ENCODE measurements around the gene NINJ1. TPM values are rescaled to one million over a fixed set of nuclear protein-coding genes. Genes with fewer than 3 reads are reported as not detected.

The NINJ1 gene
- total and polyA plus RNA-seq, 2 of the 8 experiments (the other 6 are each of a cell fraction or from before 2014, with no cell fraction given): 28.2 to 65.6 TPM

- Histone ChIP-seq H3K27me3 (replicated peaks in 1 of 4; ENCODE audit: control insufficient read depth in 3 of 4, extremely low read depth in 1 of 4, insufficient read depth in 3 of 4, low read length in 3 of 4) (no peaks in the 10 kb centered on the region; a peak in 1 of 7 replicates), H3K18ac (ENCODE audit: extremely low read depth, low read length) (no peak overlapping the region; the same call in 1 of the 2 replicates), H4K20me1 (replicated peaks in 1 of 2; ENCODE audit: control insufficient read depth in 1 of 2, insufficient read depth in 2 of 2, low read length in 2 of 2) (peaks cover 0 to 4% of the 10 kb centered on the region in 2 experiments), H3K9me3 (ENCODE audit: insufficient read depth in 2 of 2, low read depth in 1 of 2, low read length in 1 of 2) (no peaks in the 10 kb centered on the region), H2AK5ac (ENCODE audit: low read depth, low read length) (0 out of 2 replicates have a peak overlapping the region, but pooled peaks have one; percentile 15), H2BK120ac (replicated peaks; ENCODE audit: low read depth, low read length) (no peak overlapping the region), H2BK20ac (ENCODE audit: low read length) (no peak overlapping the region), H4K91ac (replicated peaks; ENCODE audit: insufficient read length, low read length) (no peak overlapping the region), H3K4me1 (replicated peaks in 1 of 4; ENCODE audit: control insufficient read depth in 3 of 4, insufficient read depth in 4 of 4, low read length in 3 of 4) (peaks cover 0 to 12% (median 3%) of the 10 kb centered on the region in 4 experiments; a peak in 4 of 7 replicates), H3K27ac (ENCODE audit: low read depth, low read length) (no peak overlapping the region), H3K4me3 (ENCODE audit: extremely low read depth in 1 of 4, insufficient read depth in 2 of 4, low read depth in 3 of 4, low read length in 4 of 4) (no peak overlapping the region), H3K4ac (replicated peaks; ENCODE audit: insufficient read length, low read depth, low read length) (no peak overlapping the region), H3K23me2 (ENCODE audit: low read depth, low read length) (peaks cover 12% of the 10 kb centered on the region), H3K9ac (replicated peaks in 1 of 4; ENCODE audit: extremely low read depth in 1 of 4, low read depth in 3 of 4, low read length in 3 of 4) (no peak overlapping the region), H2AFZ (ENCODE audit: low read length) (no peak overlapping the region), H3K23ac (ENCODE audit: insufficient read length) (no peak overlapping the region), H3K4me2 (ENCODE audit: insufficient read depth in 1 of 2, low read depth in 2 of 2, low read length in 2 of 2) (no peak overlapping the region), H3K36me3 (ENCODE audit: control insufficient read depth in 2 of 4, insufficient read depth in 4 of 4, low read length in 3 of 4) (no peaks in the 10 kb centered on the region), H2BK15ac (ENCODE audit: low read length) (no peak overlapping the region), H3K79me1 (ENCODE audit: low read depth, low read length) (no peaks in the 10 kb centered on the region), H3K56ac (replicated peaks; ENCODE audit: insufficient read length, low read depth, low read length) (no peak overlapping the region), H4K8ac (ENCODE audit: extremely low read depth, insufficient read depth, low read length) (peak overlapping the region; percentile 51; the same call in 1 of the 2 replicates), H2BK5ac (ENCODE audit: low read depth, low read length) (no peak overlapping the region), H4K5ac (ENCODE audit: insufficient read length, low read depth, low read length) (no peak overlapping the region), H3K14ac (ENCODE audit: insufficient read length) (no peak overlapping the region), H2BK12ac (ENCODE audit: low read depth, low read length) (0 out of 2 replicates have a peak overlapping the region, but pooled peaks have one; percentile 23), H3K79me2 (ENCODE audit: control insufficient read depth in 1 of 2, insufficient read depth in 2 of 2, low read length in 2 of 2) (peaks cover 0 to 7% of the 10 kb centered on the region in 2 experiments; a peak in 1 of 4 replicates)
- DNase-seq (ENCODE audit: low read depth in 1 of 2, low spot score in 2 of 2): no peak
- no peak for FAIRE-seq
- ChIA-PET POLR2A (ENCODE audit: partially characterized antibody) (no interaction called here), CTCF (ENCODE audit: partially characterized antibody) (interaction anchor here (1.0 to 1.6 kb wide), 3 partner anchors 9 to 65 kb away, joined by 3 to 8 read pairs (median 4); no protein-coding TSS in a partner anchor)
- WGBS, 2 experiments (ENCODE audit: extremely low coverage in 1 of 2, insufficient coverage in 1 of 2, insufficient read length in 1 of 2, insufficient replicate concordance in 2 of 2, low coverage in 1 of 2, low lambda C conversion rate in 2 of 2, missing lambda C conversion rate in 1 of 2): 92% methylated on average over 16 of the region's 16 CpGs; no CpG with 5 or more reads in 1 of the 2 experiments
- TF ChIP-seq CHD2 (IDR thresholded peaks at IDR 0.05; ENCODE audit: low read length) (no peak), TBP (IDR thresholded peaks at IDR 0.05; ENCODE audit: low read depth, low read length) (no peak), SIRT6 (IDR thresholded peaks at IDR 0.05; ENCODE audit: low read length) (no peak), POU5F1 (IDR thresholded peaks at IDR 0.05; ENCODE audit: low read depth, low read length) (no peak), RNF2 (IDR thresholded peaks at IDR 0.05; ENCODE audit: borderline replicate concordance, low read depth, low read length, missing control alignments, poor library complexity, severe bottlenecking) (no peak), ASH2L (IDR thresholded peaks at IDR 0.05; ENCODE audit: low read length) (no peak), NANOG (IDR thresholded peaks at IDR 0.05; ENCODE audit: insufficient read depth, low read depth, low read length, poor library complexity, severe bottlenecking) (no peak), MAX (IDR thresholded peaks at IDR 0.05) (no peak), ZNF274 (IDR thresholded peaks at IDR 0.05; ENCODE audit: borderline replicate concordance, extremely low read depth, low read length) (no peak), RBBP5 (IDR thresholded peaks at IDR 0.05; ENCODE audit: borderline replicate concordance, low read depth, low read length) (no peak), TEAD4 (IDR thresholded peaks at IDR 0.05; ENCODE audit: low read depth, low read length) (no peak), SIX5 (IDR thresholded peaks at IDR 0.05; ENCODE audit: low read depth, low read length) (no peak)
These were observed 34.3 kb downstream of the NINJ1 start for GRCh38 chr9:93099551-93100275.

All from H1 (cell line).